HCT116 (cell line): ENCODE data around the gene DAPK1. TPM values are rescaled to one million over a fixed set of nuclear protein-coding genes. Genes with fewer than 3 reads are reported as not detected.

Experiments
- ATAC-seq: fragments of 200-7000 bp; cut with Tn5 transposase; 2 replicates; pipeline ENCODE4 v1.9.1; 2020; ENCODE audit warnings: mild to moderate bottlenecking, moderate library complexity
- BruUV-seq: library from RNA; stranded (reverse); fragments of 400-500 nt; replicated peaks from 2 replicates; lab custom pipeline; 2021; lab: Mats Ljungman, UMichigan
- CTCF ChIA-PET: fragments of 300-600 bp; sonication (Branson Sonifier 250); formaldehyde crosslinking; loops from one replicate; lab custom pipeline; 2021; ENCODE audit warnings: antibody characterized with exemption; lab: Charles Lee
- POLR2A ChIA-PET: fragments of 300-600, 350-600 bp; sonication (Branson Sonifier 250); formaldehyde crosslinking; loops from one replicate; lab custom pipeline; 2021; ENCODE audit warnings: antibody characterized with exemption; lab: Charles Lee
- RAD21 ChIA-PET, 2 experiments: fragments of 300-600 bp; sonication (Branson Sonifier 250); formaldehyde crosslinking; loops; one replicate each; lab custom pipeline; 2023; ENCODE audit warnings: low total read pairs in 2 of 2; ENCODE audit not compliant: uncharacterized antibody in 2 of 2, unreplicated experiment in 2 of 2, low non-redundant PET in 1 of 2; lab: Charles Lee
- DNase-seq: peaks from one replicate; pipeline ENCODE4 v3.0.0-alpha.2; 2010; ENCODE audit warnings: low read depth, low spot score
- H2AFZ ChIP-seq: fragments of 200-600 bp; shearing (Covaris generic), sonication (generic); 2 replicates; pipeline ENCODE4 v1.6.1; 2017; ENCODE audit warnings: low read depth, mixed run types, mixed read lengths, antibody characterized with exemption, low read length; ENCODE audit not compliant: poor library complexity, severe bottlenecking
- H3K27ac ChIP-seq: 2 replicates; pipeline ENCODE4 v1.5.1; 2012; ENCODE audit warnings: low read depth, low read length
- H3K27me3 ChIP-seq: fragments of 200-600 bp; sonication (generic); 2 replicates; pipeline ENCODE4 v1.6.1; 2016; ENCODE audit warnings: mixed run types, low read length, mixed read lengths; ENCODE audit not compliant: insufficient read depth
- H3K36me3 ChIP-seq, 2 experiments: fragments of 200-500 bp in 1 of 2; fragments of 200-600 bp in 1 of 2; sonication (Bioruptor generic) in 1 of 2; sonication (generic) in 1 of 2; 2 replicates each; pipeline versions ENCODE4 v1.5.1 to v1.6.1; 2014 to 2016; ENCODE audit warnings: low read length in 2 of 2, inconsistent platforms in 1 of 2, mixed read lengths in 1 of 2, mixed run types in 1 of 2; ENCODE audit not compliant: insufficient read depth in 2 of 2, control insufficient read depth in 1 of 2
- H3K4me1 ChIP-seq, 2 experiments: fragments of 200-600 bp in 1 of 2; sonication (generic) in 1 of 2; 2 replicates each; pipeline versions ENCODE4 v1.5.1 to v1.6.1; 2012 to 2017; ENCODE audit warnings: low read length in 2 of 2, inconsistent platforms in 1 of 2, mild to moderate bottlenecking in 1 of 2, mixed read lengths in 1 of 2, mixed run types in 1 of 2, moderate library complexity in 1 of 2; ENCODE audit not compliant: insufficient read depth in 2 of 2, control insufficient read depth in 1 of 2
- H3K4me2 ChIP-seq: fragments of 200-600 bp; sonication (generic); 2 replicates; pipeline ENCODE4 v1.6.1; 2017; ENCODE audit warnings: mixed run types, low read length, mixed read lengths
- H3K4me3 ChIP-seq, 2 experiments: fragments of 200-600 bp in 1 of 2; sonication (generic) in 1 of 2; replicated peaks in 1 of 2; 2 replicates each; pipeline ENCODE4 v1.5.1; 2011 to 2016; ENCODE audit warnings: low read length in 2 of 2, control low read depth in 1 of 2, low read depth in 1 of 2, mild to moderate bottlenecking in 1 of 2, mixed read lengths in 1 of 2, mixed run types in 1 of 2
- H3K79me2 ChIP-seq: fragments of 200-600 bp; sonication (generic); 2 replicates; pipeline ENCODE4 v1.6.1; 2017; ENCODE audit warnings: mild to moderate bottlenecking, mixed run types, low read length, moderate library complexity, mixed read lengths; ENCODE audit not compliant: insufficient read depth
- H3K9ac ChIP-seq: fragments of 200-600 bp; sonication (generic); 2 replicates; pipeline ENCODE4 v1.6.1; 2016; ENCODE audit warnings: low read length, mixed read lengths
- H3K9me2 ChIP-seq: fragments of 200-600 bp; sonication (generic), shearing (Covaris generic); 2 replicates; pipeline ENCODE4 v1.6.1; 2017; ENCODE audit warnings: mixed run types, mild to moderate bottlenecking, moderate library complexity; ENCODE audit not compliant: insufficient read depth
- H3K9me3 ChIP-seq, 2 experiments: fragments of 200-500 bp in 1 of 2; fragments of 200-600 bp in 1 of 2; sonication (Bioruptor generic) in 1 of 2; sonication (generic) in 1 of 2; 2 replicates each; pipeline ENCODE4 v1.6.1; 2014 to 2017; ENCODE audit warnings: low read length in 2 of 2, mixed read lengths in 2 of 2, inconsistent platforms in 1 of 2, low read depth in 1 of 2, mild to moderate bottlenecking in 1 of 2, mixed run types in 1 of 2, moderate library complexity in 1 of 2; ENCODE audit not compliant: control insufficient read depth in 1 of 2, insufficient read depth in 1 of 2
- H4K20me1 ChIP-seq: fragments of 200-600 bp; sonication (generic), shearing (Covaris generic); 2 replicates; pipeline ENCODE4 v1.6.1; 2017; ENCODE audit warnings: mixed run types, mild to moderate bottlenecking, moderate library complexity; ENCODE audit not compliant: insufficient read depth
- CEBPB ChIP-seq: IDR thresholded peaks from 2 replicates; pipeline ENCODE4 v1.6.1; 2012; ENCODE audit warnings: low read depth
- CTCF ChIP-seq, 3 experiments: fragments of 200-600 bp in 1 of 3; sonication (generic) in 1 of 3; IDR thresholded peaks in 2 of 3; conservative IDR thresholded peaks in 1 of 3; 2 replicates each; pipeline ENCODE4 v1.5.1; 2012 to 2017; ENCODE audit warnings: low read depth in 2 of 3, low read length in 2 of 3, antibody characterized with exemption in 1 of 3, borderline replicate concordance in 1 of 3, control low read depth in 1 of 3, mild to moderate bottlenecking in 1 of 3, mixed read lengths in 1 of 3, mixed run types in 1 of 3, moderate library complexity in 1 of 3; ENCODE audit not compliant: insufficient read depth in 1 of 3
- EGR1 ChIP-seq: IDR thresholded peaks from 2 replicates; pipeline ENCODE4 v1.6.1; 2012; ENCODE audit warnings: low read depth
- EZH2 ChIP-seq: fragments of 200-600 bp; sonication (generic); IDR thresholded peaks from 2 replicates; pipeline ENCODE4 v1.6.1; 2017; ENCODE audit warnings: antibody characterized with exemption, mixed run types
- FOSL1 ChIP-seq: IDR thresholded peaks from 2 replicates; pipeline ENCODE4 v1.6.1; 2012; ENCODE audit warnings: low read depth
- JUND ChIP-seq: IDR thresholded peaks from 2 replicates; pipeline ENCODE4 v1.6.1; 2012
- MAX ChIP-seq: IDR thresholded peaks from 2 replicates; pipeline ENCODE4 v1.6.1; 2012
- POLR2A ChIP-seq: IDR thresholded peaks from 2 replicates; pipeline ENCODE4 v1.7.0; 2011; ENCODE audit warnings: borderline replicate concordance; ENCODE audit not compliant: insufficient read depth, insufficient read length; ENCODE audit errors: extremely low read depth
- RAD21 ChIP-seq: IDR thresholded peaks from 2 replicates; pipeline ENCODE4 v1.6.1; 2012; ENCODE audit warnings: low read depth, mild to moderate bottlenecking
- REST ChIP-seq: IDR thresholded peaks from 2 replicates; pipeline ENCODE4 v1.6.1; 2012; ENCODE audit warnings: low read depth
- SIN3A ChIP-seq: IDR thresholded peaks from 2 replicates; pipeline ENCODE4 v1.6.1; 2012; ENCODE audit warnings: low read depth
- SP1 ChIP-seq: IDR thresholded peaks from 2 replicates; pipeline ENCODE4 v1.6.1; 2012; ENCODE audit warnings: low read depth
- SRF ChIP-seq: IDR thresholded peaks from 2 replicates; pipeline ENCODE4 v1.6.1; 2012; ENCODE audit warnings: low read depth
- TCF7L2 ChIP-seq: IDR thresholded peaks from 2 replicates; pipeline ENCODE4 v1.7.0; 2011; ENCODE audit warnings: borderline replicate concordance, inconsistent platforms; ENCODE audit not compliant: insufficient read depth, insufficient read length; ENCODE audit errors: extremely low read depth
- YY1 ChIP-seq: IDR thresholded peaks from 2 replicates; pipeline ENCODE4 v1.6.1; 2011; ENCODE audit warnings: low read length, low read depth, moderate library complexity, mild to moderate bottlenecking; ENCODE audit not compliant: insufficient replicate concordance; ENCODE audit errors: extremely low read depth
- ZBTB33 ChIP-seq: IDR thresholded peaks from 2 replicates; pipeline ENCODE4 v1.6.1; 2011; ENCODE audit warnings: mild to moderate bottlenecking, low read length, moderate library complexity; ENCODE audit not compliant: insufficient replicate concordance; ENCODE audit errors: extremely low read depth
- ZFX ChIP-seq: fragments of 450-650 bp; IDR thresholded peaks from 2 replicates; pipeline ENCODE4 v1.6.1; 2017
- ZNF274 ChIP-seq: fragments of 200-500 bp; sonication (Bioruptor generic); IDR thresholded peaks from 2 replicates; pipeline ENCODE4 v1.6.1; 2014; ENCODE audit warnings: mild to moderate bottlenecking, low read depth, low read length, inconsistent platforms
- intact Hi-C: fragments of 100-400 bp; cut with micrococcal nuclease; formaldehyde crosslinking; loops from 2 replicates; pipeline ENCODE4 v1.10.0; 2022
- total RNA-seq: library from RNA; stranded (reverse); gene quantifications from one replicate; pipeline ENCODE4 v1.2.1, GENCODE V29; 2021; ENCODE audit not compliant: unreplicated experiment

The DAPK1 gene
- total RNA-seq, 1 experiment from 2014 or later: 5.6 TPM

GRCh38 chr9:87494970-87495471 lies 2.6 kb upstream of the DAPK1 start (continued):
- TF ChIP-seq POLR2A (no peak), ZFX (no peak), CEBPB (no peak), ZNF274 (no peak), EGR1 (no peak), FOSL1 (no peak)

- Histone ChIP-seq H3K9me2 (no peaks in the 10 kb centered on the region), H3K27me3 (no peaks in the 10 kb centered on the region), H3K4me2 (peak overlapping the region; percentile 98), H3K4me3 (peak overlapping the region; percentile 50 to 66), H4K20me1 (no peaks in the 10 kb centered on the region), H2AFZ (peak overlapping the region; percentile 100), H3K27ac (no peak overlapping the region; the same call in 1 of the 2 replicates), H3K9me3 (no peaks in the 10 kb centered on the region), H3K79me2 (no peaks in the 10 kb centered on the region), H3K9ac (peak overlapping the region; percentile 49), H3K36me3 (no peaks in the 10 kb centered on the region), H3K4me1 (peaks cover 4 to 17% of the 10 kb centered on the region in 2 experiments; a peak in 3 of 4 replicates)
- RAD21 ChIA-PET: no interaction called here
- intact Hi-C loops: no loop called here
- CTCF ChIA-PET: interaction anchor here (0.6 kb wide), 1 partner anchor 121 kb away, joined by 3 read pairs; no protein-coding TSS in a partner anchor
- no peak for ATAC-seq
- no peak for DNase-seq
- TF ChIP-seq ZBTB33 (no peak), CTCF (IDR thresholded peaks at IDR 0.05 in 2 of 3, conservative IDR thresholded peaks at IDR 0.05 in 1 of 3; ENCODE audit: borderline replicate concordance in 1 of 3, insufficient read depth in 1 of 3, low read depth in 2 of 3, low read length in 2 of 3) (no peak), TCF7L2 (no peak), ZFX (no peak), JUND (no peak), YY1 (no peak), FOSL1 (no peak), SRF (no peak), MAX (no peak; the same call in 1 of the 2 replicates), SIN3A (no peak), EGR1 (no peak), EZH2 (no peak), RAD21 (no peak), SP1 (no peak), POLR2A (no peak), REST (no peak)
- POLR2A ChIA-PET: interaction anchor here (0.7 kb wide), 1 partner anchor 14 kb away, joined by 3 read pairs; no protein-coding TSS in a partner anchor
- no TSS peak for BruUV-seq
Measured at GRCh38 chr9:87497080-87497603, 525 bp upstream of the DAPK1 start.
